Medulla oblongata (tissue), 1 donor: ENCODE measurements around the gene GLMN.
A peak's percentile ranks its signal among the peaks of the same experiment; 100 is the strongest.

Experiments
- DNase-seq: peaks from one replicate; pipeline ENCODE4 v3.0.0-alpha.2; 2015; ENCODE audit errors: extremely low spot score

Gene GLMN

GRCh38 chr1:92298573-92299476, at the start of gene GLMN, which contains the start of gene RPAP2:
Gene GLMN (minus strand): TSS chr1:92298987. CDS start chr1:92297999, 988 bp downstream.
Gene RPAP2 (plus strand): TSS chr1:92299059. CDS start chr1:92299074, 15 bp downstream.
- DNase-seq: peak; percentile 93

GRCh38 chr1:92346866-92347640, 48.3 kb upstream of the GLMN start:
- DNase-seq: no peak

- DNase-seq: no peak
Measured at GRCh38 chr1:92343061-92343460, 44.3 kb upstream of the GLMN start.

- no peak for DNase-seq
Measured at GRCh38 chr1:92342401-92342800, 43.6 kb upstream of the GLMN start.

- DNase-seq: no peak
Measured at GRCh38 chr1:92340154-92340553, 41.4 kb upstream of the GLMN start.

GRCh38 chr1:92333668-92334067, 34.9 kb upstream of the GLMN start:
- no peak for DNase-seq

GRCh38 chr1:92329347-92330129, 30.8 kb upstream of the GLMN start:
- DNase-seq: no peak

GRCh38 chr1:92327794-92328193, 29.0 kb upstream of the GLMN start:
- no peak for DNase-seq

GRCh38 chr1:92326681-92327080, 27.9 kb upstream of the GLMN start:
- no peak for DNase-seq

GRCh38 chr1:92324784-92325183, 26.0 kb upstream of the GLMN start:
- DNase-seq: no peak

GRCh38 chr1:92323473-92324453, 25.0 kb upstream of the GLMN start:
- DNase-seq: no peak

GRCh38 chr1:92317836-92318493, 19.2 kb upstream of the GLMN start:
- DNase-seq: no peak

- no peak for DNase-seq
Measured at GRCh38 chr1:92315766-92316599, 17.2 kb upstream of the GLMN start.

- DNase-seq: no peak
Measured at GRCh38 chr1:92314024-92314423, 15.2 kb upstream of the GLMN start.

GRCh38 chr1:92310185-92310597, 11.4 kb upstream of the GLMN start:
- peak; percentile 39 for DNase-seq

- no peak for DNase-seq
Measured at GRCh38 chr1:92307980-92308379, 9.2 kb upstream of the GLMN start.

GRCh38 chr1:92306020-92306419, 7.2 kb upstream of the GLMN start:
- DNase-seq: no peak

GRCh38 chr1:92301021-92301420, 2.2 kb upstream of the GLMN start:
- no peak for DNase-seq

- DNase-seq: peak; percentile 20
Measured at GRCh38 chr1:92299477-92300150, 827 bp upstream of the GLMN start.
